HCT116 (cell line): Measurements from ENCODE around the gene SLC24A5. TPM values are rescaled to one million over a fixed set of nuclear protein-coding genes. Genes with fewer than 3 reads are reported as not detected.

ENCODE experiments used
- ATAC-seq: fragments of 200-7000 bp; cut with Tn5 transposase; 2 replicates; pipeline ENCODE4 v1.9.1; 2020; ENCODE audit warnings: mild to moderate bottlenecking, moderate library complexity
- BruUV-seq: library from RNA; stranded (reverse); fragments of 400-500 nt; replicated peaks from 2 replicates; lab custom pipeline; 2021; lab: Mats Ljungman, UMichigan
- CTCF ChIA-PET: fragments of 300-600 bp; sonication (Branson Sonifier 250); formaldehyde crosslinking; loops from one replicate; lab custom pipeline; 2021; ENCODE audit warnings: antibody characterized with exemption; lab: Charles Lee
- POLR2A ChIA-PET: fragments of 300-600, 350-600 bp; sonication (Branson Sonifier 250); formaldehyde crosslinking; loops from one replicate; lab custom pipeline; 2021; ENCODE audit warnings: antibody characterized with exemption; lab: Charles Lee
- RAD21 ChIA-PET, 2 experiments: fragments of 300-600 bp; sonication (Branson Sonifier 250); formaldehyde crosslinking; loops; one replicate each; lab custom pipeline; 2023; ENCODE audit warnings: low total read pairs in 2 of 2; ENCODE audit not compliant: uncharacterized antibody in 2 of 2, unreplicated experiment in 2 of 2, low non-redundant PET in 1 of 2; lab: Charles Lee
- DNase-seq: peaks from one replicate; pipeline ENCODE4 v3.0.0-alpha.2; 2010; ENCODE audit warnings: low read depth, low spot score
- H2AFZ ChIP-seq: fragments of 200-600 bp; shearing (Covaris generic), sonication (generic); 2 replicates; pipeline ENCODE4 v1.6.1; 2017; ENCODE audit warnings: low read depth, mixed run types, mixed read lengths, antibody characterized with exemption, low read length; ENCODE audit not compliant: poor library complexity, severe bottlenecking
- H3K27ac ChIP-seq: 2 replicates; pipeline ENCODE4 v1.5.1; 2012; ENCODE audit warnings: low read depth, low read length
- H3K27me3 ChIP-seq: fragments of 200-600 bp; sonication (generic); 2 replicates; pipeline ENCODE4 v1.6.1; 2016; ENCODE audit warnings: mixed run types, low read length, mixed read lengths; ENCODE audit not compliant: insufficient read depth
- H3K36me3 ChIP-seq, 2 experiments: fragments of 200-500 bp in 1 of 2; fragments of 200-600 bp in 1 of 2; sonication (Bioruptor generic) in 1 of 2; sonication (generic) in 1 of 2; 2 replicates each; pipeline versions ENCODE4 v1.5.1 to v1.6.1; 2014 to 2016; ENCODE audit warnings: low read length in 2 of 2, inconsistent platforms in 1 of 2, mixed read lengths in 1 of 2, mixed run types in 1 of 2; ENCODE audit not compliant: insufficient read depth in 2 of 2, control insufficient read depth in 1 of 2
- H3K4me1 ChIP-seq, 2 experiments: fragments of 200-600 bp in 1 of 2; sonication (generic) in 1 of 2; 2 replicates each; pipeline versions ENCODE4 v1.5.1 to v1.6.1; 2012 to 2017; ENCODE audit warnings: low read length in 2 of 2, inconsistent platforms in 1 of 2, mild to moderate bottlenecking in 1 of 2, mixed read lengths in 1 of 2, mixed run types in 1 of 2, moderate library complexity in 1 of 2; ENCODE audit not compliant: insufficient read depth in 2 of 2, control insufficient read depth in 1 of 2
- H3K4me2 ChIP-seq: fragments of 200-600 bp; sonication (generic); 2 replicates; pipeline ENCODE4 v1.6.1; 2017; ENCODE audit warnings: mixed run types, low read length, mixed read lengths
- H3K4me3 ChIP-seq, 2 experiments: fragments of 200-600 bp in 1 of 2; sonication (generic) in 1 of 2; replicated peaks in 1 of 2; 2 replicates each; pipeline ENCODE4 v1.5.1; 2011 to 2016; ENCODE audit warnings: low read length in 2 of 2, control low read depth in 1 of 2, low read depth in 1 of 2, mild to moderate bottlenecking in 1 of 2, mixed read lengths in 1 of 2, mixed run types in 1 of 2
- H3K79me2 ChIP-seq: fragments of 200-600 bp; sonication (generic); 2 replicates; pipeline ENCODE4 v1.6.1; 2017; ENCODE audit warnings: mild to moderate bottlenecking, mixed run types, low read length, moderate library complexity, mixed read lengths; ENCODE audit not compliant: insufficient read depth
- H3K9ac ChIP-seq: fragments of 200-600 bp; sonication (generic); 2 replicates; pipeline ENCODE4 v1.6.1; 2016; ENCODE audit warnings: low read length, mixed read lengths
- H3K9me2 ChIP-seq: fragments of 200-600 bp; sonication (generic), shearing (Covaris generic); 2 replicates; pipeline ENCODE4 v1.6.1; 2017; ENCODE audit warnings: mixed run types, mild to moderate bottlenecking, moderate library complexity; ENCODE audit not compliant: insufficient read depth
- H3K9me3 ChIP-seq, 2 experiments: fragments of 200-500 bp in 1 of 2; fragments of 200-600 bp in 1 of 2; sonication (Bioruptor generic) in 1 of 2; sonication (generic) in 1 of 2; 2 replicates each; pipeline ENCODE4 v1.6.1; 2014 to 2017; ENCODE audit warnings: low read length in 2 of 2, mixed read lengths in 2 of 2, inconsistent platforms in 1 of 2, low read depth in 1 of 2, mild to moderate bottlenecking in 1 of 2, mixed run types in 1 of 2, moderate library complexity in 1 of 2; ENCODE audit not compliant: control insufficient read depth in 1 of 2, insufficient read depth in 1 of 2
- H4K20me1 ChIP-seq: fragments of 200-600 bp; sonication (generic), shearing (Covaris generic); 2 replicates; pipeline ENCODE4 v1.6.1; 2017; ENCODE audit warnings: mixed run types, mild to moderate bottlenecking, moderate library complexity; ENCODE audit not compliant: insufficient read depth
- CBX3 ChIP-seq: IDR thresholded peaks from 2 replicates; pipeline ENCODE4 v1.6.1; 2012; ENCODE audit warnings: low read depth
- ELF1 ChIP-seq: IDR thresholded peaks from 2 replicates; pipeline ENCODE4 v1.6.1; 2012; ENCODE audit warnings: low read depth, borderline replicate concordance
- FOSL1 ChIP-seq: IDR thresholded peaks from 2 replicates; pipeline ENCODE4 v1.6.1; 2012; ENCODE audit warnings: low read depth
- POLR2AphosphoS5 ChIP-seq: IDR thresholded peaks from 2 replicates; pipeline ENCODE4 v1.6.1; 2011; ENCODE audit warnings: mild to moderate bottlenecking, low read depth, low read length, moderate library complexity
- RAD21 ChIP-seq: IDR thresholded peaks from 2 replicates; pipeline ENCODE4 v1.6.1; 2012; ENCODE audit warnings: low read depth, mild to moderate bottlenecking
- SRF ChIP-seq: IDR thresholded peaks from 2 replicates; pipeline ENCODE4 v1.6.1; 2012; ENCODE audit warnings: low read depth
- TCF7L2 ChIP-seq: IDR thresholded peaks from 2 replicates; pipeline ENCODE4 v1.7.0; 2011; ENCODE audit warnings: borderline replicate concordance, inconsistent platforms; ENCODE audit not compliant: insufficient read depth, insufficient read length; ENCODE audit errors: extremely low read depth
- ZFX ChIP-seq: fragments of 450-650 bp; IDR thresholded peaks from 2 replicates; pipeline ENCODE4 v1.6.1; 2017
- ZNF274 ChIP-seq: fragments of 200-500 bp; sonication (Bioruptor generic); IDR thresholded peaks from 2 replicates; pipeline ENCODE4 v1.6.1; 2014; ENCODE audit warnings: mild to moderate bottlenecking, low read depth, low read length, inconsistent platforms
- intact Hi-C: fragments of 100-400 bp; cut with micrococcal nuclease; formaldehyde crosslinking; loops from 2 replicates; pipeline ENCODE4 v1.10.0; 2022
- total RNA-seq: library from RNA; stranded (reverse); gene quantifications from one replicate; pipeline ENCODE4 v1.2.1, GENCODE V29; 2021; ENCODE audit not compliant: unreplicated experiment
- TF ChIP-seq, protein P1 (sequence below), 3 experiments: fragments of 200-600 bp in 1 of 3; sonication (generic) in 1 of 3; IDR thresholded peaks in 2 of 3; conservative IDR thresholded peaks in 1 of 3; 2 replicates each; pipeline ENCODE4 v1.5.1; 2012 to 2017; ENCODE audit warnings: low read depth in 2 of 3, low read length in 2 of 3, antibody characterized with exemption in 1 of 3, borderline replicate concordance in 1 of 3, control low read depth in 1 of 3, mild to moderate bottlenecking in 1 of 3, mixed read lengths in 1 of 3, mixed run types in 1 of 3, moderate library complexity in 1 of 3; ENCODE audit not compliant: insufficient read depth in 1 of 3
- TF ChIP-seq, protein P2 (sequence below): IDR thresholded peaks from 2 replicates; pipeline ENCODE4 v1.6.1; 2012
- TF ChIP-seq, protein P3 (sequence below): IDR thresholded peaks from 2 replicates; pipeline ENCODE4 v1.6.1; 2012

Gene SLC24A5
- total RNA-seq, 1 experiment from 2014 or later, result not detected

DNA sequence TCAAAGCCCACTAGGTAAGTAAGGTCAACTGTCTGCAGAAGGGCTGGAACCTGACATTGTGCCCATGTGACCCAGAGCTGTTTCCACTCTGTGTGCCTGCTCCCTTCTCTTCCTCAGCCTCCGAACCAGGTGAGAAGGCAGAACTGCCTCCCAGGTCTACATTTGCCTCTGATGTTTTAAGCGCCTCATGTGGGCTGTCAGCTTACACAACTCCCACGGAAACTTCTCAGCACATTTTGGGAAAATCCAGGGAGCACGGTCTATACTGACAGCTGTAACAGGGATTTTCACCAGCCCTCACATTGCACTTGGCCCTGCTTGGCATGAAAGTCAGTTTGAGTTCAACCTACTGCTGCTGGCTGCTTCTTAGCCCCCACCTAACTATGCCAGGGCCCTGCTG lies 46.9 kb upstream of the SLC24A5 start:
- Histone ChIP-seq H3K9ac (no peak overlapping the region), H3K4me3 (no peak overlapping the region), H3K27ac (no peak overlapping the region), H3K36me3 (no peaks in the 10 kb centered on the region), H4K20me1 (no peaks in the 10 kb centered on the region), H3K4me2 (no peak overlapping the region), H3K27me3 (no peaks in the 10 kb centered on the region), H3K4me1 (no peaks in the 10 kb centered on the region), H2AFZ (no peak overlapping the region), H3K9me3 (peaks cover 0 to 3% of the 10 kb centered on the region in 2 experiments; a peak in 2 of 4 replicates), H3K9me2 (no peaks in the 10 kb centered on the region), H3K79me2 (no peaks in the 10 kb centered on the region)
- DNase-seq, result no peak
- ATAC-seq, result no peak
- ChIA-PET RAD21 (no interaction called here), POLR2A (no interaction called here), CTCF (no interaction called here)
- no TSS peak for BruUV-seq
- TF ChIP-seq SRF, result no peak
- TF ChIP-seq CBX3, result no peak
- TF ChIP-seq ZFX, result no peak
- TF ChIP-seq ZNF274, result no peak
- no peak for TF ChIP-seq POLR2AphosphoS5
- no peak for TF ChIP-seq RAD21
- TF ChIP-seq, protein P1, sequence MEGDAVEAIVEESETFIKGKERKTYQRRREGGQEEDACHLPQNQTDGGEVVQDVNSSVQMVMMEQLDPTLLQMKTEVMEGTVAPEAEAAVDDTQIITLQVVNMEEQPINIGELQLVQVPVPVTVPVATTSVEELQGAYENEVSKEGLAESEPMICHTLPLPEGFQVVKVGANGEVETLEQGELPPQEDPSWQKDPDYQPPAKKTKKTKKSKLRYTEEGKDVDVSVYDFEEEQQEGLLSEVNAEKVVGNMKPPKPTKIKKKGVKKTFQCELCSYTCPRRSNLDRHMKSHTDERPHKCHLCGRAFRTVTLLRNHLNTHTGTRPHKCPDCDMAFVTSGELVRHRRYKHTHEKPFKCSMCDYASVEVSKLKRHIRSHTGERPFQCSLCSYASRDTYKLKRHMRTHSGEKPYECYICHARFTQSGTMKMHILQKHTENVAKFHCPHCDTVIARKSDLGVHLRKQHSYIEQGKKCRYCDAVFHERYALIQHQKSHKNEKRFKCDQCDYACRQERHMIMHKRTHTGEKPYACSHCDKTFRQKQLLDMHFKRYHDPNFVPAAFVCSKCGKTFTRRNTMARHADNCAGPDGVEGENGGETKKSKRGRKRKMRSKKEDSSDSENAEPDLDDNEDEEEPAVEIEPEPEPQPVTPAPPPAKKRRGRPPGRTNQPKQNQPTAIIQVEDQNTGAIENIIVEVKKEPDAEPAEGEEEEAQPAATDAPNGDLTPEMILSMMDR (IDR thresholded peaks at IDR 0.05 in 2 of 3, conservative IDR thresholded peaks at IDR 0.05 in 1 of 3; ENCODE audit: borderline replicate concordance in 1 of 3, insufficient read depth in 1 of 3, low read depth in 2 of 3, low read length in 2 of 3), result no peak
- TF ChIP-seq ELF1, result no peak
- TF ChIP-seq, protein P2, sequence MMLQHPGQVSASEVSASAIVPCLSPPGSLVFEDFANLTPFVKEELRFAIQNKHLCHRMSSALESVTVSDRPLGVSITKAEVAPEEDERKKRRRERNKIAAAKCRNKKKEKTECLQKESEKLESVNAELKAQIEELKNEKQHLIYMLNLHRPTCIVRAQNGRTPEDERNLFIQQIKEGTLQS, result no peak
- no peak for TF ChIP-seq TCF7L2
- no peak for TF ChIP-seq FOSL1
- TF ChIP-seq, protein P3, sequence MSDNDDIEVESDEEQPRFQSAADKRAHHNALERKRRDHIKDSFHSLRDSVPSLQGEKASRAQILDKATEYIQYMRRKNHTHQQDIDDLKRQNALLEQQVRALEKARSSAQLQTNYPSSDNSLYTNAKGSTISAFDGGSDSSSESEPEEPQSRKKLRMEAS, result no peak
- intact Hi-C loops, result no loop called here
